HG03439 (cell line): ENCODE data around the gene ANAPC5.

Experiments used
- ATAC-seq: cut with Tn5 transposase; IDR thresholded peaks from one replicate; pipeline ENCODE4 v1.9.1; 2021; ENCODE audit warnings: mild to moderate bottlenecking, moderate library complexity; ENCODE audit not compliant: unreplicated experiment

Gene ANAPC5

GRCh38 chr12:121263206-121263935 is 88.8 kb downstream of the ANAPC5 start:
- no peak for ATAC-seq

- no peak for ATAC-seq
These were observed 90.8 kb downstream of the ANAPC5 start for GRCh38 chr12:121261398-121261797.

GRCh38 chr12:121260091-121260490 is 92.1 kb downstream of the ANAPC5 start:
- ATAC-seq: no peak

GRCh38 chr12:121259074-121259473 is 93.1 kb downstream of the ANAPC5 start:
- ATAC-seq: no peak
